GM21576 (cell line): ENCODE data around the gene TRIM71.
"Not testable (repeated sequence)": the region's sequence is repeated elsewhere in the genome, so short reads cannot be mapped to it uniquely, and the experiment has no call there.

ENCODE experiments used
- ATAC-seq: cut with Tn5 transposase; IDR thresholded peaks from one replicate; pipeline ENCODE4 v1.9.1; 2021; ENCODE audit warnings: mild to moderate bottlenecking, moderate library complexity; ENCODE audit not compliant: unreplicated experiment

The TRIM71 gene

GRCh38 chr3:32842531-32842931, 24.7 kb downstream of the TRIM71 start:
- no peak for ATAC-seq

GRCh38 chr3:32842987-32843386, 25.2 kb downstream of the TRIM71 start:
- ATAC-seq: no peak

GRCh38 chr3:32843510-32844321, 25.9 kb downstream of the TRIM71 start:
- ATAC-seq: no peak

GRCh38 chr3:32844322-32844654, 26.5 kb downstream of the TRIM71 start:
- ATAC-seq: no peak

GRCh38 chr3:32844914-32845313, 27.1 kb downstream of the TRIM71 start:
- no peak for ATAC-seq

GRCh38 chr3:32845546-32845945, 27.7 kb downstream of the TRIM71 start:
- not testable (repeated sequence) for ATAC-seq

GRCh38 chr3:32847045-32847444, 29.2 kb downstream of the TRIM71 start:
- ATAC-seq: not testable (repeated sequence)

GRCh38 chr3:32847528-32847927, 29.7 kb downstream of the TRIM71 start:
- no peak for ATAC-seq

GRCh38 chr3:32848215-32848614, 30.4 kb downstream of the TRIM71 start:
- ATAC-seq: no peak

- no peak for ATAC-seq
Observed at GRCh38 chr3:32849046-32849445, 31.2 kb downstream of the TRIM71 start.

- ATAC-seq: no peak
Observed at GRCh38 chr3:32850226-32850625, 32.4 kb downstream of the TRIM71 start.

- no peak for ATAC-seq
Observed at GRCh38 chr3:32850636-32851035, 32.8 kb downstream of the TRIM71 start.

- no peak for ATAC-seq
Observed at GRCh38 chr3:32852146-32852545, 34.3 kb downstream of the TRIM71 start.

GRCh38 chr3:32855350-32855953, 37.7 kb downstream of the TRIM71 start:
- ATAC-seq: no peak

- no peak for ATAC-seq
Observed at GRCh38 chr3:32856355-32856889, 38.6 kb downstream of the TRIM71 start.

- ATAC-seq: no peak
Observed at GRCh38 chr3:32856901-32857507, 39.2 kb downstream of the TRIM71 start.

- no peak for ATAC-seq
Observed at GRCh38 chr3:32857921-32858320, 40.1 kb downstream of the TRIM71 start.

- no peak for ATAC-seq
Observed at GRCh38 chr3:32859604-32860237, 41.9 kb downstream of the TRIM71 start.

- no peak for ATAC-seq
Observed at GRCh38 chr3:32860499-32860898, 42.7 kb downstream of the TRIM71 start.

- ATAC-seq: no peak
Observed at GRCh38 chr3:32861681-32862080, 43.9 kb downstream of the TRIM71 start.

- no peak for ATAC-seq
Observed at GRCh38 chr3:32862247-32862935, 44.6 kb downstream of the TRIM71 start.
